Suppressor macrophage treated with lipopolysaccharide for 4 hours (primary cell): ENCODE data around the gene GALK1.
"Not testable (repeated sequence)": the region's sequence is repeated elsewhere in the genome, so short reads cannot be mapped to it uniquely, and the experiment has no call there.

ENCODE experiments used
- DNase-seq: peaks from one replicate; pipeline ENCODE4 v3.0.0-alpha.2; 2020

GALK1 gene

GRCh38 chr17:75763613-75764416, 1.2 kb downstream of the GALK1 start:
- no peak for DNase-seq

GRCh38 chr17:75763269-75763607, 1.8 kb downstream of the GALK1 start:
- no peak for DNase-seq

- DNase-seq: no peak
These were observed 2.3 kb downstream of the GALK1 start for GRCh38 chr17:75762513-75763268.

- not testable (repeated sequence) for DNase-seq
These were observed 4.9 kb downstream of the GALK1 start for GRCh38 chr17:75759978-75760640.

- DNase-seq: no peak
These were observed 5.5 kb downstream of the GALK1 start for GRCh38 chr17:75759457-75759856.

- no peak for DNase-seq
These were observed 6.7 kb downstream of the GALK1 start for GRCh38 chr17:75758131-75758905.

- DNase-seq: no peak
These were observed 7.8 kb downstream of the GALK1 start for GRCh38 chr17:75757086-75757681.

GRCh38 chr17:75756451-75757085, 8.4 kb downstream of the GALK1 start:
- no peak for DNase-seq

GRCh38 chr17:75755990-75756389, 9.0 kb downstream of the GALK1 start:
- peak; percentile 64 for DNase-seq

GRCh38 chr17:75755205-75755901, 9.6 kb downstream of the GALK1 start:
- no peak for DNase-seq

GRCh38 chr17:75754378-75755204, 10.4 kb downstream of the GALK1 start:
- no peak for DNase-seq

GRCh38 chr17:75753514-75754377, 11.2 kb downstream of the GALK1 start:
- DNase-seq: peak; percentile 75

- DNase-seq: no peak
These were observed 12.0 kb downstream of the GALK1 start for GRCh38 chr17:75752802-75753513.

- no peak for DNase-seq
These were observed 12.6 kb downstream of the GALK1 start for GRCh38 chr17:75752405-75752709.

GRCh38 chr17:75751676-75752404, 13.2 kb downstream of the GALK1 start:
- no peak for DNase-seq

- no peak for DNase-seq
These were observed 14.2 kb downstream of the GALK1 start for GRCh38 chr17:75750661-75751423.
